Measurements from ENCODE around the gene NOSIP.

The NOSIP gene

GRCh38 chr19:49556412-49557398 is 23.7 kb downstream of the NOSIP start:
- no peak for TF ChIP-seq CTCF (IDR thresholded peaks at IDR 0.05)

- TF ChIP-seq CTCF (IDR thresholded peaks at IDR 0.05): no peak
Measured at GRCh38 chr19:49555600-49556411, 24.6 kb downstream of the NOSIP start.

DNA sequence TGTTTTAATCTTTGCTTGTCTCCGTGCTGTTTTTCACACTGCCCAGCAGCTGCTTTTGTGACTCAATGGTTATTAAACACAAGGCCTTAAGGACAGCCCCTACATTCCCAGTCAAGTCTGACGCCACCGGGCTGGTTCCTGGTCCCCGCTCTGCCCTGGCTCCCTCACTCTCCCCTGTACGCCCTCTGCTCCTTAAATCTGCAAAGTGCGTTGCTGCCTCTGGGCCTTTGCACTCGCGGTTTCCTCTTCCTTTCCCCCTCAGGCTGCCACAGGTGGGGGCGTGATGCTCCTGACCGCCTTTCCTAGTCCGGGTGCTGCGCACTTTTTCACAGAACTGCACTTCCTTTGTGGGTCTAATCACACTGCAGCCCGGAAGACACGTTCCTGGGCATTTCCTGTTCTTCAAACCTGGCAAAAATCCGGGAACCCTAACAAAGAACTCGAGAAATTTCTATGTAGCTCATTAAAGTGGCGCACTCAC is 25.6 kb downstream of the NOSIP start:
- TF ChIP-seq CTCF (IDR thresholded peaks at IDR 0.05): no peak

- TF ChIP-seq CTCF (IDR thresholded peaks at IDR 0.05): no peak
Measured at GRCh38 chr19:49553451-49554271, 26.7 kb downstream of the NOSIP start.

DNA sequence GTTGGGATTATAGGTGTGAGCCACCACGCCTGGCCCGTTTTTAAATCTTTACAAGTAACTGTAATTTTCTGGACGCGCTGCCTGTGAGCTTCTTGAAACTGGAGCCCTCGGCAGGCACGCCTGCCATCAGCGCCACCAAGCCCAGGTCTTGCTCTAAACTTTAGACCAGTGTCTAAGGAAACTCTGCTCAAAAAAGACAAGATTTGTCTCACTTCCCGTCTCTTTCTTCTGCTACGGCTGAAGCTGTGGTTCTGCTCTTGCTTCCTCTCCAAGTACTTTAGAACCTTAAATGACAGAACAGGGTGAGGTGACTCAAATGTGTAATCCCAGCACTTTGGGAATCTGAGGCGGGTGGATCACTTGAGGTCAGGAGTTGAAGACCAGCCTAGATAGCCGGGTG is 27.6 kb downstream of the NOSIP start:
- no peak for TF ChIP-seq CTCF (IDR thresholded peaks at IDR 0.05)

- no peak for TF ChIP-seq CTCF (IDR thresholded peaks at IDR 0.05)
Measured at GRCh38 chr19:49551531-49551930, 28.8 kb downstream of the NOSIP start.

- no peak for TF ChIP-seq CTCF (IDR thresholded peaks at IDR 0.05)
Measured at GRCh38 chr19:49549045-49549444, 31.3 kb downstream of the NOSIP start.
